SW480 (cell line): Measurements from ENCODE around the gene TOP3A.
"Not testable (repeated sequence)": the region's sequence is repeated elsewhere in the genome, so short reads cannot be mapped to it uniquely, and the experiment has no call there.

Experiments
- DNase-seq: peaks from one replicate; pipeline ENCODE4 v3.0.0-alpha.2; 2016; ENCODE audit warnings: low spot score

The TOP3A gene

DNA sequence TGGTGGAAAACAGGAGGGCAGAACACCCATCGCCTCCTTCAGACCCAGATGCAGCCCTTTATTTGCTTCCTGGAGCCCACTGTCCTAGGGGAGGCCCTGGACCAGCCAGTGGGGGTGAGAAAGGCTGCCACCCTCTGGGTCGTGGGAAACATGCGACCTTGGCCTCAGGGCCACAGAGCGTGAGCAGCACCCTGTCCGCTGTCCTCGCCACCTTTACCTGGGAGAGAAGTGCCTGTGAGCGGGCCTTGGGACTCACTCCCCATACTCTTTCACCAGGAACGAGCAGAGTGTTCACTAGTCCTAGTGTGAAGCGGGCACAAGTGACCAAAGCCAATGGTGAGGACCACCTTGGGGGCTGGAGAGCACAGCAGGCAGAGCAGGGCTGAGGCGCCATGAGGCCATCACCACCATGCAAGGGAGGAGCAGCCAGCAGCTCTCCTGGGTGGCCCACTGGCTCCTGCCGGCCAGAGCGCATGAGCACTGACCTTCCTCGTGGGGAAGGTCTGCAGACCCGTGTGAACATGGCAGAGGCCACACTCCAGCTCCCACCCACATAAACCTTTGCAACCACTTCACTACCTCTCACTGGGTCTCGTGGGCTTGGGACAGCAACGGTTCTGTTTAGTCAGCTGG lies 8.8 kb upstream of the TOP3A start:
- DNase-seq = no peak

DNA sequence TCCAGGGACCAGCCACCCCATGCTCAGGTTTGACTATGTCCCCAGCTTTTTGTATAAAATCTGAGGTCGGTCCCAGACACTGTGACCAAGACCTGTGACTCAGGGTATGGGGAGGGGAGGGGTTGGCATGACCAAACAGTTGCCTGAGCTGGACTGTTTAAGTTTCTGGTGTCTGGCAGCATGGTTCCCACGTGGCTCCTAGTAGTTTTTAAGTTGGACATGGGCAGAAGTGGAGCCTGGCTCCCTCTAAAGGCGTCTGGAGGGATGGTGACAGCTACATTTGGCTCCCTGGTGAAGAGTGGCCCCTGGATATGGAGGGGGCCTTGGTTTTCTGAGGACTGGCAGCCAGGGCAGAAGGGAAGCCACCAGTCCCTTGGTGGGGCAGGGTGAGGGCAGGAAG lies 8.2 kb upstream of the TOP3A start:
- peak; percentile 22 for DNase-seq

DNA sequence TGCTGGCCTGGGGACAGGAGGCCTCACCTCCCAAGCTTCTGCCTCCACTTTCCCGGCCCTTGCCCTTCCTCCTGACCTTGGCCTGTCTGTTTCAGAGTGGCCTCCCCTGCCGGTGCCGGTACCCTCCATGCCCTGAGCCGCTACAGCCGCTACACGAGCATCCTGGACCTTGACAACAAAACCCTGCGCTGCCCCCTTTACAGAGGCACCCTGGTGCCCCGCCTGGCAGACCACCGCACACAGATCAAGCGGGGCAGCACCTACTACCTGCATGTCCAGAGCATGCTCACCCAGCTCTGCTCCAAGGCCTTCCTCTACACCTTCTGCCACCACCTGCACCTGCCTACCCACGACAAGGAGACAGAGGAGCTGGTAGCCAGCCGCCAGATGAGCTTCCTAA lies 7.7 kb upstream of the TOP3A start:
- DNase-seq = no peak

DNA sequence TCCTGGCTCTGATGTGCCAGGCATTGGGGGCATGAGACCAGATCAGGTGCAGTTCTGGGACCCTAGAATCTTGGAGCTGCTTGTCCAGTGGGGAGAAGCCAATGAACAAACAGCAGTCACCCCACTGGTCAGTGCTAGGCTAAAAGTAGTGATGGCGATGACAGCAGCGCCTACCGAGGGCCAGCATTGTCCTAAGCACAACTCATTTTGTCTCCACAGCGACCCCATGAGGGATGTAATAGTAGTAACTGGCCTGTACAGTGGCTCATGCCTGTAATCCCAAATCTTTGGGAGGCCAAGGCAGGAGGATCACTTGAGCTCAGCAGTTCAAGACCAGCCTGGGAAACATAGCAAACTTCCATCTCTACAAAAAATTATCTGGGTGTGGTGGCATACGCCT lies 6.5 kb upstream of the TOP3A start:
- DNase-seq = no peak

DNA sequence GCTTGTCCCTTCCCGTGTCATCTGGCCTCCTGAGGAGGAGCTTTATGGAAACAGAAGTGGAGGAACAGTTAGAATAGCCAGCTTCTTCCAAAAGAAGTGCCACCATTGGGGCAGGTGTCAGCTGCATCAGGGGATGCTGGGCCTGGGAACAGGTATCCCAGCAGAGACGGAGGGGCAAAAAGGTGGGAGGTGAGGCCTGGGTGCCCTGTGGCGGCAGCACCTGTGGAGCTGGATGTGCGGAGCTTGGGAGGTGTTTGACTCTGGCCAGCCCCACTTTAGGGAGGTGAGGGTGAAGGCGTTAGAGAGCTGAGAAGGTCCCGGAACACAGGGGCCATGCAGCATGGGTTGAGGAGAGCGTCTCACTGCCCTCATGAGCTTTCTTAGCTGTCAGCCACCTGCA lies 5.5 kb upstream of the TOP3A start:
- DNase-seq = no peak

DNA sequence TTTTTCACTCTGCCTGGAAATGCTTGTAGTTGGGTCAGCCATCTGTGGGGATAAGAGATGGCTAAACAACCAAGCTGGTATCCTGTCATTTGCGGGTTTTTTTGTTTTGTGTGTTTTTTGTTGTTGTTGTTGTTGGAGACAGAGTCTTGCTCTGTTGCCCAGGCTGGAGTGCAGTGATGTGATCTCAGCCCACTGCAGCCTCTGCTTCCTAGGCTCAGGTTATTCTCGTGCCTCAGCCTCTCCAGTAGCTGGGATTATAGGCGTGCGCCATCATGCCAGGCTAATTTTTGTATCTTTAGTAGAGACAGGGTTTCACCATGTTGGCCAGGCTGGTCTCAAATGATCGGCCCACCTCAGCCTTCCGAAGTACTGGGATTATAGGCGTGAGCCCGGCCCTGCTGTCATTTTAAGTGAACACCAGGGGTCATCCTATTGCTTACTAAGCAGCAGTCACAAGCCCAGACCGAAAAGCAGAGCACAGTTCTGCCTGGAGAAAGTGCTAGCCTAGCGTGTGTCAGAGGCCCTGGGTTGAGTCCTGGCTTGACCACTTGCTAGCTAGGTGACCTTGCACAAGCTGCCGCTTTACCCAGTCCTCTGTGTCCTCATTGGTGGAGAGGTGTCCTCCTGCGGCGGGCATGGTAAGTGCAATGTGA lies 4.9 kb upstream of the TOP3A start:
- DNase-seq = peak; percentile 48

DNA sequence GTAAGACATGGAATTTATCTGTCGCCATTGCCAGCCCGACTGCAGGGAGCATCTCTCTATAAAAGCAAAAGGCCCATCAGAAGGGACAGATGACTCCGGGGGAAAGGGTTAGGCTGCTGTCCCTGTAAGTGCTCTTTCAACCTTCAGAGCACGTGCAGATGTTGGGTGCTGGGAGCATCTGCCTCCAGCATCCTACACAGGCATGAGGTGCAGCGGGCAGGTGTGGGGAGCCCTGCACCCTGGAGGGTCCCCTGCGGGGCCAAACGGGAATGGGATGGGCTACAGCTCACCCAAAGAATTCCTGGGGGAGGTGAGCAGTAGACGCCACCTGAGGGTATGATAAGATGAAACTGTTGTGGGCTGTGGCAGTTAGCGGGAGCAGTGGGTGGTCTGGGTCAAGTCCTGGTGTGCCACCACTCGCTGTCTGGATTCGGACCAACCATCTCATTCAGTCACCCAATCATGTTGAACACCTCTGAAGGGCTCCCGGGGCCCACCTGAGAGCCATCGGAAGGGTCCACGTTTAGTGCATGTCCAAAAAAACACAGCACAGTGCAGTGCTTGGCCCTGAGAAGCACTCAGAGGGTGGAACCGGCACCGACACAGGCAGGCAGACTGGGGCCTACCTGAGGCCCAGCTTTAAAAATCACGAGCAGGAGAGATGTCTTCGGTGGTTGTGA lies 4.1 kb upstream of the TOP3A start:
- no peak for DNase-seq

DNA sequence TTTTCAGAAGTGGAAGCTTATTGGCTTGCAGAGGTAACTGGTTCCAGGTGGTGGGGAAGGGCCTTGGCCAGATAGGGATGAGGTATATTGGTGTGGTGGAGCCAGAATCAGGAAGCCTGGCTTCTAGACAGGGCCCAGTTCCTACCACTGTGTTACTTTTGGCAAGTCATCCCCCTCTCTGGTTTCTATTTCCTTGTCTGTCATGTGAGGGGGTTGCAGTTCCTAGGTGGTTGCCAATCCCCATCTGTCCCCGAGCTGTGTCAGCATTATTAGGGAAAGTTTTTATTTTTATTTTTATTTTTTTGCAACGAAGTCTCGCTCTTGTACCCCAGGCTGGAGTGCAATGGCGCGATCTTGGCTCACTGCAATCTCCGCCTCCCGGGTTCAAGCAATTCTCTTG lies 3.3 kb upstream of the TOP3A start:
- no peak for DNase-seq

DNA sequence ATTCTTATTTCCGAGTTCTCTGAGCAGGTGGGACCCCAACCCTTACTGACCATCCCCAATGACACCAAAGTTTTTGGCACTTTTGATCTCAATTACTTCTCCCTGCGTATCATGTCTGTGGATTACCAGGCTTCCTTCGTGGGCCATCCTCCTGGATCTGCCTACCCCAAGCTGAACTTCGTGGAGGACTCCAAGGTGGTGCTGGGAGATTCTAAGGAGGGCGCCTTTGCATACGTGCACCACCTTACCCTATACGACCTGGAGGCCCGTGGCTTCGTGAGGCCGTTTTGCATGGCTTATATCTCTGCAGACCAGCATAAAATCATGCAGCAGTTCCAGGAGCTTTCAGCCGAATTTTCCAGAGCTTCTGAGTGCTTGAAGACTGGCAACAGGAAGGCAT lies 1.2 kb upstream of the TOP3A start:
- no peak for DNase-seq

DNA sequence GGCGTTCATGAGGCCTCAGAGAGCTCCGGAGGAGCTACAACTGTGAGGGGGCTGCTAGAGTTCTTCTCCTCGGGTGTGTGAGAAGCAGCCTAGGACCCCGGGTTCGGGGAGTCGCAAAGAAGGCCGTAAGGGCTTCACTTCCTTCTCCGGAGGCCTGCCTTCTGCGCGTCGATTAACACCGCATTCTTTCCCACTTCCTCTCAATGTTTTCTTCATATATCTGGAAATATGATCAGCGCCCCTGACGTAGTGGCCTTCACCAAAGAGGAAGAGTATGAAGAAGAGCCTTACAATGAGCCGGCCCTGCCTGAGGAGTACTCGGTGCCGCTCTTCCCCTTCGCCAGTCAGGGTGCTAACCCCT lies 748 bp upstream of the TOP3A start:
- no peak for DNase-seq

DNA sequence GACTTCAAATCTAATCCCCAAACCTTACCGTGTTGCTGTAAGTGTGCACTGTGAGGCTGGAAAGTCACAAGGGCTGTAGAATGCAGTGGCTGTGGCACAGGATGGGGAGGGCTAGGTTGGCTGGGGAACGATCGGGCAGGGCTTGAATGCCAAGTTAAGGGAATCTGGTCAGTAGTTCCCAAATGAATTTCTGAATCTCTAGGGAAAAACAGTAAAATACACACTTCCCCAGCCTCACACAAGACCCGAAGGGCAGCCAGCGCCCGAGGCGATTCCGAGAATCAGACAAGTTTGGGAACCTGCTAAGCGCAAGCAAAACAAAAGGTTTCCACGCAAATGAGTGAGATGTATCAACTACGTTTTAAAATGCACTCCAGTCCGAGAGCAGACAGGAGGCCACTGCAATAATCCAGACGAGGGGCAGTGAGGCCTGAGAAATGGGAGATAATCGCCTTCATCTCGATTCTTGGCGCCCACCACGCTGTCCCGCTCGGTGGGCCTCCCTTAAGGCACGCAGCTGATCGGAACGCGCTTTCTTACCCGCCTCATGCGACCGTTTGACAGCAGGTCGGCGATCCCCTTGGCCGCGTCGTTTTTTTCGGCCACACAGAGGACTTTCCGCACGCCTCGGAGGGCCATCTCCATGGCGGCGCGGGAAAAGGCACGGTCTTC lies 599 bp downstream of the TOP3A start:
- no peak for DNase-seq

DNA sequence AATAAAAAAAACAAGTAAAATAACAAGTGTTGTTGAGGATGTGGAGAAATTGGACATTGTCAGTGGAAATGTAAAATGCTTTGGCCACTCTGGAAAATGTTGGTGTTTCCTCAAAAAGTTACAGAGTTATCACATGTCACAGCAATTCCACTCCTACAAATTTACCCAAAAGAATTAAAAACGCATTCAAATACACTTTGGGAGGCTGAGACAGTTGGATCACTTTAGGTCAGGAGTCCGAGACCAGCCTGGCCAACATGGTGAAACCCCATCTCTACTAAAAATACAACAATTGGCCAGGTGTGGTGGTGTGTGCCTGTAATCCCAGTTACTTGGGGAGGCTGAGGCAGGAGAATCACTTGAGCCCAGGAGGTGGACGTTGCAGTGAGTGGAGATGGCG lies 5.6 kb downstream of the TOP3A start:
- DNase-seq = no peak

DNA sequence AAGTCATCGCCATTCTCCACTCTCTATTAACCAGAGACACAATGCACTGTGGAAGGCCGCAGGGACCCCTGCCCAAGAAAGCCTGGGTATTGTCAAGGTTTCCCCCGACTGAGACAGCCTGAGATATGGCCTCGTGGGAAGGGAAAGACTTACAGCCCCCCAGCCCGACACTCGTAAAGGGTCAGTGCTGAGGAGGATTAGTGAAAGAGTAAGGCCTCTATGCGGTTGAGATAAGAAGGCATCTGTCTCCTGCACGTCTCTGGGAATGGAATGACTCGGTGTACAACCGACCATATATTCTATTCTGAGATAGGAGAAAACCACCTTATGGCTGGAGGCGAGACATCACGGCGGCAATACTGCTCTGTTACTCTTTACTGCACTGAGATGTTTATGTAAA lies 11.6 kb downstream of the TOP3A start:
- DNase-seq = not testable (repeated sequence)

DNA sequence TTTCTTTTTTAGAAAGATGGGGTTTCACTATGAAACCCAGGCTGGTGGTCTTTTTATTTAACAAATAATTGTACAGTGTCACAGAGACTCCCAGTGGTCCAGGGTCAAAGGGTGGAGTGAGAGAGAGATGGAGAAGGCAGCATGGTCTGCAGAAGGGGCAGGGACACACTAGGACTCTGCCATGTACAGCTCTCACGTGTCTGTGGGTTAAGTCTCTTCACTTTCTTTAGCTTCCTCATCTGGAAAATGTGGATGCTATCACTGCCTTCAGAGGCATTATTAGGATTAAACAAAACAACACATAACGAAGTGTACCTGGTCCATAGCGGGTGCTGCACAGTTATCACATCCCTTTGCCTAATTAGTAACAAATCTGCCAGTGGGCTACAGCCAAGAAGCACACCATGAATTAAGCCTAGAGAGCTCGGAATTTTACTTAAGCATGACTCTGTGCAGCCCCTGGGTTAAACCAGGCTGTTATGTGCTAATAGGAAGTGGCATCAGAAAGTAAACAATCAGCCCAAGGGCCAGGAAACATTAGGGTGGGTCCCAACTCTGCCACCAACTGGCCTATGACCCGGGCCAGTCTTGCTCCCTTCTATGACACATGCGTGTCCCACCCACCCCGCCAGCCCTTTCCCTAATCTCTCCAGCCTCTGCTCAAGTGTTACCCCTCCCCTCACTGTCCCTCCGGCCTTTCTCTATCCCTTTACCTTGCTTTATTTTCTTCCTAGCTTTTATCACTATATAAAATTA lies 13.9 kb downstream of the TOP3A start:
- no peak for DNase-seq

DNA sequence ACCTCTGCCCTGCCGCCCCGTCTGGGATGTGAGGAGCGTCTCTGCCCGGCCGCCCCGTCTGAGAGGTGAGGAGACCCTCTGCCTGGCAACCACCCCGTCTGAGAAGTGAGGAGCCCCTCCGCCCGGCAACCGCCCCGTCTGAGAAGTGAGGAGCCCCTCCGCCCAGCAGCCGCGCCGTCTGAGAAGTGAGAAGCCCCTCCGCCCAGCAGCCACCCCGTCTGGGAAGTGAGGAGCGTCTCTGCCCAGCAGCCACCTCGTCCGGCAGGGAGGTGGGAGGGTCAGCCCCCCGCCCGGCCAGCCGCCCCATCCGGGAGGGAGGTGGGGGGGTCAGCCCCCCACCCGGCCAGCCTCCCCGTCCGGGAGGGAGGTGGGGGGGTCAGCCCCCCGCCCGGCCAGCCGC lies 16.7 kb downstream of the TOP3A start:
- DNase-seq = not testable (repeated sequence)

DNA sequence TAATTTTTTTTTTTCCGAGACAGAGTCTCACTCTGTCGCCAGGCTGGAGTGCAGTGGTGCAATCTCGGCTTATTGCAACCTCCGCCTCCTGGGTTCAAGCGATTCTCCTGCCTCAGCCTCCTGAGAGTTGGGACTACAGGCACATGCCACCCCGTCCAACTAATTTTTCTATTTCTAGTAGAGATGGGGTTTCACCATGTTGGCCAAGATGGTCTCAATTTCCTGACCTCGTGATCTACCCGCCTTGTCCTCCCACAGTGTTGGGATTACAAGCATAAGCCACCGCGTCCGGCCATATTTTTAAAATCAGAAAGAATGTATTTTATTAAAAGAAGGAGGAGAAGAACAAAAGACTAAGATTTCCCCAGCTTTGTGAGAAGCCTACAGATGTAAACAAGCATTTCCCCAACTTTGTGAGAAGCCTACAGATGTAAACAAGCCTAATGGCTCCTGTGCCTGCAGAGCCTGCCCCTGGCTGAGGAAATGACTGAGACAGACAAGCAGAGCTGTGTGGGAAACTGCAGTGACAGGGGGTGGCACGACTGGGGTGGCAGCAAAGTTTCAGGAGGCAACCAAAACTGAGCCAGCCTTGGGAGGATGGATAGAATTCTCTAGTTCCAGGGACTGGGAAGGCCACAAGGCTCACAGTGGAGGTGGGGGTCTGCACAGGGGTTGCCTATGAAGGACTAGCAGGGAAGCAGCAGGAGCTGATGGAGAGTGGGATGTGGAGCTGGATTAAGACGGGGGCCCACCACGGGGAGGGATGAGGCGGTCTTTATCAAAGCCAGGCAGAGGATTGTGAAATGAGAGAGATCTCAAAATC lies 22.9 kb downstream of the TOP3A start:
- DNase-seq = no peak

DNA sequence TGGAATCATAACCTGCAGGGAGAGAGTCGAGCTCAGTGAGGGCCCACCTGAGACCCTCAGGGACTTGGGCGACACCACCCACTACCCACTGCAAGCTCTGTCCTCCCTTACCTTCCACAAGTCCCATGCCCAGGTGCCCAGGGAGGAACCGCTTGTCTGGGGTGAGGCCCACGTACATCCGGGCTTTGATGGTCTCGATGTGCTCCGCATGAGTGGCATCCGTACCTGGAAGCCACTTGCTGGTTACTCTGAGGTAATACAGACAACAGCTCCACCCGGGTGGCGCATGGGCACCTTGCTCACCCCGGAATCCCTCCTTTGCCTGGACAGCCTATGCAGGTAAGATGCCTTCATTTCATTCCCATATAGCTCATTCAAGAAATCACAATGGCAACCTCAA lies 29.5 kb downstream of the TOP3A start:
- DNase-seq = no peak

DNA sequence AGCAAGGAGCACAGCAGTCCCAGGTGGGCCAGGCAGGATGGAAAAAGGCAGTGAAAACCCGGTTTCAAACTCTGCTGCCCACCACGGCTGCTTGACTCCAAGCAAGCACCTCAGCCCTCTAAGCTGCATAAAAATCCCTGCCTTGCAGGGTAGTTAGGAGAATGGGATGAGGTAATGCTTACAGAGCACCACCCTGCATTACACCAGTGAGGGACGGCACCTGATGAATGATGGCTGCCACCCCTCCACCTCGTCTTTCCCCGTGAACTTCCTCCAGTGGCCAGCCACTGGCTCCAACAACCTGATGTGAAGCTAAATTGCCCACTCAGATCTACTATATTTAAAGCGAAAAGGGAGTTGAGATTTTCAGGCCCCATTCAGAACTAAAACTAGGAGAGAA lies 33.0 kb downstream of the TOP3A start:
- DNase-seq = no peak

DNA sequence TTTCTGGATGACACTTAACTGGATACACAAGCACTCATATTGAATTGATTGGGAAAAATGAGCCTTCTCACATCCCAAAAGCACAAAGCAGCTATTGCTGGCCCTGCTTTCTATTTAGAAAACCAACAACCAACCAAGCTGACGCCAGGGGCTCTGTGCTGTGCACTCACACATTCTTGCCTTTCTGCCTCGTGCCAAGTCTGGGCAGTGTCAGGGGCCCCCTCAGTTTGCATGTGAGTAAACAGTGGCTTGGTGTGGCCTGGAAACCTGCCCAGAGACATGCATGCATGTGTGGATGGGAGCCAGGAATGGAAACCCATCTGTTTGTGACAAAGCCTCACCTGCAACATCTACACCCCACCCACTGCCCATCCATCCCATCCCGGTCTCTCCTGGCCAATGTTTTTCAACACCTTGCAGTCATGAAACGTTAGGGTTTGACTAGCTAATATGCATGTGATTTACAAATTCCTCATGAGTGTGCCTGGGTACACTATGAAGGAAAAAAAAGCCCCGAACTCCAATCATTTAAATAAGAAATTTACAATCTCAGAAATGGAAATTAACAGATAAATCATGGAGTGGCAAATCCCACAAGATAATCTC lies 33.9 kb downstream of the TOP3A start:
- DNase-seq = no peak

DNA sequence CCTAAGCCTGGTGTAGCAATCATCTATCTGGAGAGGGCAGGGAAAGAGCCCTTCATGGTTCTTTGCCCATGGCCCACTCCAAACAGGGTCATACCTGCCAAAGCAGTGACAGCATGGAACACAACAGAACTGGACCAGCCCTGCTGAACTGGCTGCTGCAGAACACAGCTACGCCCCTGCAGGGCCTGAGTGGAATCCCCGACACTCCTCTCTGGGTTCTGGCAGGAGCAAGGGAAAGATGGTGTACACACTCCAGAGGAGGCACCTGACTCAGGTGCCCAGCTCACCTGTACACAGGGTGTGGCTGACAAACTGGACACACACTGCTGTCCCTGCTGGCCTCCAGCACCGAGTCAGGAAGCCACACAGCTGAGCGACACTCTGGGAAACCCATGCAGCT lies 34.5 kb downstream of the TOP3A start:
- no peak for DNase-seq

DNA sequence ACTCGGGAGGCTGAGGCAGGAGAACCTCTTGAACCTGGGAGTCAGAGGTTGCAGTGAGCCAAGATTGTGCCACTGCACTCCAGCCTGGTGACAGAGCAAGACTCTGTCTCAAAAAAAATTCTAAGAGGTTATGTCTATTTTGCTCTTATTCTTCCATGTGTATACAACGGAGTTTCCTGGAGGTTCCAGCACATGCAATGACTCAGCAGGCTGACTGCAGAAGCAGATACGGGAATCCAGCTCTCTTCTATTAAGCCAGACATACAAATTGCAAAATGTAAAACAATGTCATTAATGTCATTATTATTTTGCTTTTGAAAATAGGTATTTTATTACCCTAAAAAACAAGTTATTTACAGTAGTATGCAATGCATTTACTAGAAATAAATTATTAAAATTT lies 35.9 kb downstream of the TOP3A start:
- DNase-seq = no peak
